Liver (tissue), 9 donors: Measurements from ENCODE around the gene RORC. TPM values are rescaled to one million over a fixed set of nuclear protein-coding genes. Genes with fewer than 3 reads are reported as not detected.
A peak's percentile ranks its signal among the peaks of the same experiment; 100 is the strongest.

ENCODE experiments used
- DNase-seq: peaks from one replicate; pipeline ENCODE4 v3.0.0-alpha.2; 2017; ENCODE audit warnings: low spot score
- H3K27ac ChIP-seq, 2 donors: one replicate each; pipeline ENCODE4 v1.7.0; 2013; ENCODE audit warnings: inconsistent platforms in 2 of 2, low read length in 2 of 2, control low read depth in 1 of 2, low read depth in 1 of 2, mild to moderate bottlenecking in 1 of 2
- H3K27me3 ChIP-seq, 4 donors: one replicate each; pipeline versions ENCODE4 v1.6.1 to v1.7.0; 2013; ENCODE audit warnings: low read length in 3 of 4, inconsistent platforms in 1 of 4, mild to moderate bottlenecking in 1 of 4, moderate library complexity in 1 of 4; ENCODE audit not compliant: control insufficient read depth in 4 of 4, insufficient read depth in 4 of 4
- H3K36me3 ChIP-seq, 4 donors: one replicate each; pipeline versions ENCODE4 v1.6.1 to v1.7.0; 2013; ENCODE audit warnings: low read length in 3 of 4, mild to moderate bottlenecking in 3 of 4, low read depth in 1 of 4, moderate library complexity in 1 of 4; ENCODE audit not compliant: control insufficient read depth in 4 of 4, insufficient read depth in 3 of 4
- H3K4me1 ChIP-seq, 4 donors: one replicate each; pipeline versions ENCODE4 v1.6.1 to v1.7.0; 2013; ENCODE audit warnings: low read length in 3 of 4, mild to moderate bottlenecking in 3 of 4, moderate library complexity in 1 of 4; ENCODE audit not compliant: control insufficient read depth in 4 of 4, insufficient read depth in 4 of 4
- H3K4me3 ChIP-seq, 3 donors: one replicate each; pipeline versions ENCODE4 v1.6.1 to v1.7.0; 2013; ENCODE audit warnings: low read length in 3 of 3, control low read depth in 1 of 3, low read depth in 1 of 3, mild to moderate bottlenecking in 1 of 3
- H3K9ac ChIP-seq, 2 donors: one replicate each; pipeline ENCODE4 v1.7.0; 2013; ENCODE audit warnings: low read length in 2 of 2, mild to moderate bottlenecking in 2 of 2, moderate library complexity in 2 of 2, control low read depth in 1 of 2, low read depth in 1 of 2
- H3K9me3 ChIP-seq, 4 donors: one replicate each; pipeline versions ENCODE4 v1.6.1 to v1.7.0; 2013; ENCODE audit warnings: low read length in 3 of 4; ENCODE audit not compliant: control insufficient read depth in 4 of 4
- ATF3 ChIP-seq: IDR thresholded peaks from 2 replicates; pipeline ENCODE4 v1.6.1; 2016; ENCODE audit warnings: antibody characterized with exemption
- CTCF ChIP-seq: fragments of 150-350 bp; IDR thresholded peaks from 2 replicates; pipeline ENCODE4 v1.5.1; 2017; ENCODE audit warnings: improper control_type of control experiment, low read depth, low read length; ENCODE audit not compliant: missing input control
- EGR1 ChIP-seq, 2 donors: IDR thresholded peaks; 2 replicates each; pipeline ENCODE4 v1.6.1; 2016 to 2018; ENCODE audit warnings: antibody characterized with exemption in 2 of 2, low read depth in 2 of 2
- FOXA1 ChIP-seq: IDR thresholded peaks from 2 replicates; pipeline ENCODE4 v1.6.1; 2016; ENCODE audit warnings: antibody characterized with exemption
- GABPA ChIP-seq, 2 donors: IDR thresholded peaks in 1 of 2; conservative IDR thresholded peaks in 1 of 2; 2 replicates each; pipeline ENCODE4 v1.6.1; 2016; ENCODE audit warnings: antibody characterized with exemption in 2 of 2, mild to moderate bottlenecking in 1 of 2, moderate library complexity in 1 of 2
- HNF4A ChIP-seq, 2 donors: conservative IDR thresholded peaks; 2 replicates each; pipeline ENCODE4 v1.6.1; 2016; ENCODE audit warnings: antibody characterized with exemption in 2 of 2, mild to moderate bottlenecking in 2 of 2
- NR2F2 ChIP-seq: IDR thresholded peaks from 2 replicates; pipeline ENCODE4 v1.6.1; 2016; ENCODE audit warnings: antibody characterized with exemption
- RAD21 ChIP-seq, 2 donors: IDR thresholded peaks; 2 replicates each; pipeline ENCODE4 v1.6.1; 2016; ENCODE audit warnings: antibody characterized with exemption in 2 of 2, mild to moderate bottlenecking in 2 of 2
- RXRA ChIP-seq, 2 donors: IDR thresholded peaks; 2 replicates each; pipeline ENCODE4 v1.6.1; 2017 to 2018; ENCODE audit warnings: antibody characterized with exemption in 2 of 2, mild to moderate bottlenecking in 1 of 2
- TAF1 ChIP-seq: conservative IDR thresholded peaks from 2 replicates; pipeline ENCODE4 v1.6.1; 2016; ENCODE audit warnings: antibody characterized with exemption, mild to moderate bottlenecking
- YY1 ChIP-seq: IDR thresholded peaks from 2 replicates; pipeline ENCODE4 v1.6.1; 2016; ENCODE audit warnings: antibody characterized with exemption, mild to moderate bottlenecking
- ZBTB33 ChIP-seq: IDR thresholded peaks from 2 replicates; pipeline ENCODE4 v1.6.1; 2016; ENCODE audit warnings: antibody characterized with exemption
- WGBS: extraction: QIAGEN DNeasy Blood & Tissue Kit; methylation state at CpG from one replicate; pipeline ENCODE4 v1.1.7; 2013; 5-methylcytosine and 5-hydroxymethylcytosine counted together
- polyA plus RNA-seq, 2 donors: library from polyadenylated mRNA; stranded (reverse) in 1 of 2; unstranded in 1 of 2; fragments of 200-250 nt in 1 of 2; fragments of >200 nt in 1 of 2; fragmentation: Nextera tagmentation in 1 of 2; extraction: Ambion mirVana in 1 of 2; gene quantifications; one replicate each; pipeline versions ENCODE4 v1.2.1 to v1.2.3, GENCODE V29; 2013 to 2015
- total RNA-seq, 2 donors: library from RNA; depleted of rRNA; stranded (reverse); fragments of >200 nt; gene quantifications; one replicate each; pipeline ENCODE4 v1.2.3, GENCODE V29; 2014
- donor health status: healthy.
- donor health status: healthy.
- donor health status: healthy.
- donor health status: healthy.
- donor health status: healthy.

RORC gene
- total and polyA plus RNA-seq, 4 donors = 2.9 to 59.2 (median 13.0) TPM

GRCh38 chr1:151832318-151832980, 847 bp upstream of the RORC start (continued):
- TF ChIP-seq ZBTB33 = no peak
- peak; percentile 56 for TF ChIP-seq ATF3
- peak; percentile 67 to 84 for TF ChIP-seq HNF4A (conservative IDR thresholded peaks at IDR 0.05)

GRCh38 chr1:151831256-151831591, 378 bp downstream of the RORC start:
- no peaks in the 10 kb centered on the region for H3K9me3 ChIP-seq
- peak overlapping the region; percentile 70 to 90 (median 79) for H3K4me3 ChIP-seq
- peaks cover 27 to 82% (median 74%) of the 10 kb centered on the region in 4 donors for H3K4me1 ChIP-seq
- H3K9ac ChIP-seq = peak overlapping the region; percentile 76 to 85
- 31% methylated on average over 4 of the region's 4 CpGs for WGBS
- no peak for DNase-seq
- TF ChIP-seq FOXA1 (no peak), YY1 (no peak), TAF1 (no peak), ATF3 (no peak), HNF4A (conservative IDR thresholded peaks at IDR 0.05) (no peak), ZBTB33 (no peak), EGR1 (IDR thresholded peaks at IDR 0.05; ENCODE audit: low read depth in 2 of 2) (no peak)
- H3K27ac ChIP-seq = peak overlapping the region; percentile 94
- peaks cover 0 to 12% (median 4%) of the 10 kb centered on the region in 4 donors for H3K36me3 ChIP-seq
- H3K27me3 ChIP-seq = no peaks in the 10 kb centered on the region

GRCh38 chr1:151830055-151830454, 1.5 kb downstream of the RORC start:
- peak overlapping the region in 1 of 2 donors; percentile 40 for H3K9ac ChIP-seq
- peak overlapping the region in 1 of 2 donors; percentile 36 for H3K27ac ChIP-seq
- no peak for DNase-seq
- TF ChIP-seq RAD21 (IDR thresholded peaks at IDR 0.05) (no peak), ZBTB33 (no peak), HNF4A (conservative IDR thresholded peaks at IDR 0.05) (no peak), EGR1 (IDR thresholded peaks at IDR 0.05; ENCODE audit: low read depth in 2 of 2) (no peak), ATF3 (no peak), YY1 (no peak), GABPA (IDR thresholded peaks at IDR 0.05 in 1 of 2, conservative IDR thresholded peaks at IDR 0.05 in 1 of 2) (no peak), NR2F2 (no peak), CTCF (no peak), RXRA (IDR thresholded peaks at IDR 0.05) (no peak)
- 30% methylated on average over 6 of the region's 6 CpGs for WGBS
- H3K36me3 ChIP-seq = peaks cover 0 to 12% (median 4%) of the 10 kb centered on the region in 4 donors
- H3K4me3 ChIP-seq = peak overlapping the region; percentile 49 to 77 (median 70)
- H3K4me1 ChIP-seq = peaks cover 23 to 79% (median 69%) of the 10 kb centered on the region in 4 donors
- no peaks in the 10 kb centered on the region for H3K27me3 ChIP-seq
- no peaks in the 10 kb centered on the region for H3K9me3 ChIP-seq
